HTERT RPE-1 (cell line): ENCODE data around the gene MTHFD1L.
"Not testable (repeated sequence)": the region's sequence is repeated elsewhere in the genome, so short reads cannot be mapped to it uniquely, and the experiment has no call there.

Source experiments
- in situ Hi-C: fragments of 300-500 bp; cut with MboI; formaldehyde crosslinking; loops from 4 replicates; pipeline ENCODE4 v1.14.3; 2020; ENCODE audit warnings: low sequenced_read_pairs

MTHFD1L gene

GRCh38 chr6:151089978-151090377 lies 224.5 kb downstream of the MTHFD1L start:
- in situ Hi-C loops, result no loop called here

GRCh38 chr6:151091571-151091970 lies 226.1 kb downstream of the MTHFD1L start:
- in situ Hi-C loops, result no loop called here

- in situ Hi-C loops, result no loop called here
Measured at GRCh38 chr6:151092591-151092990, 227.1 kb downstream of the MTHFD1L start.

GRCh38 chr6:151093706-151094105 lies 228.2 kb downstream of the MTHFD1L start:
- in situ Hi-C loops, result no loop called here

GRCh38 chr6:151095538-151096254 lies 230.2 kb downstream of the MTHFD1L start:
- in situ Hi-C loops, result no loop called here

GRCh38 chr6:151096255-151096612 lies 230.7 kb downstream of the MTHFD1L start:
- in situ Hi-C loops, result no loop called here

- in situ Hi-C loops, result no loop called here
Measured at GRCh38 chr6:151096691-151097606, 231.4 kb downstream of the MTHFD1L start.

- in situ Hi-C loops, result no loop called here
Measured at GRCh38 chr6:151098166-151098565, 232.7 kb downstream of the MTHFD1L start.

GRCh38 chr6:151100326-151100725 lies 234.8 kb downstream of the MTHFD1L start:
- in situ Hi-C loops, result no loop called here

- in situ Hi-C loops, result no loop called here
Measured at GRCh38 chr6:151101161-151101815, 235.8 kb downstream of the MTHFD1L start.

- in situ Hi-C loops, result no loop called here
Measured at GRCh38 chr6:151101816-151102694, 236.6 kb downstream of the MTHFD1L start.

- in situ Hi-C loops, result no loop called here
Measured at GRCh38 chr6:151103266-151103665, 237.8 kb downstream of the MTHFD1L start.

GRCh38 chr6:151107897-151108427 lies 242.5 kb downstream of the MTHFD1L start:
- in situ Hi-C loops, result no loop called here

GRCh38 chr6:151108548-151108947 lies 243.0 kb downstream of the MTHFD1L start:
- in situ Hi-C loops, result no loop called here

- in situ Hi-C loops, result no loop called here
Measured at GRCh38 chr6:151109361-151109760, 243.9 kb downstream of the MTHFD1L start.

GRCh38 chr6:151109869-151110575 lies 244.5 kb downstream of the MTHFD1L start:
- in situ Hi-C loops, result no loop called here

GRCh38 chr6:151110576-151110905 lies 245.0 kb downstream of the MTHFD1L start:
- in situ Hi-C loops, result no loop called here

- in situ Hi-C loops, result no loop called here
Measured at GRCh38 chr6:151111670-151112069, 246.2 kb downstream of the MTHFD1L start.

GRCh38 chr6:151112130-151112529 lies 246.6 kb downstream of the MTHFD1L start:
- in situ Hi-C loops, result no loop called here

GRCh38 chr6:151112884-151113283 lies 247.4 kb downstream of the MTHFD1L start:
- in situ Hi-C loops, result not testable (repeated sequence)
